ENCODE data around the gene NFYB.
"Not testable (repeated sequence)": the region's sequence is repeated elsewhere in the genome, so short reads cannot be mapped to it uniquely, and the experiment has no call there.

The NFYB gene

DNA sequence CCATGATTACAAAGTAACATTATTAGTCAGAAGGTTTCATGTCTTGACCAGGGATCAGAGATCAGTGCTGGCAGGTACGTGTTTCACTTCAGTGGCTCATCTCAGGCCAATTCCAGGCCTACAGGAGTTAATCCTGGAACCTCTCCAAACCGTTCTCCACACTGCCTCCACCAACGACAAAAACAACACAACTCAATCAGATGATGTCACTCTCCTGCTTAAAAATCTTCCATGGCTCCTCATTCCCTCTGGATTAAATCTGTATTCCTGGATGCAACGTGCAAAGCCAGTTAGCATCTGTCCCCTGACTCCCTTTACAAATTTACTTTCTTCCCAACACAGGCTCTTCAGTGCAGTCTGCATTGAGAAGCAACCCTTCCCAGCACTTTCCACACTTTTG, 43.3 kb upstream of the NFYB start:
- Mint-ChIP-seq H3K4me1 (peaks cover 9% of the 10 kb centered on the region), H3K27me3 (ENCODE audit: low read depth, poor library complexity) (peaks cover 14% of the 10 kb centered on the region), H3K36me3 (ENCODE audit: low read depth) (no peaks in the 10 kb centered on the region), H3K9me3 (peaks cover 25% of the 10 kb centered on the region), H3K27ac (no peak overlapping the region), H3K4me3 (no peak overlapping the region)
- DNase-seq, result no peak
- TF ChIP-seq, protein P1, sequence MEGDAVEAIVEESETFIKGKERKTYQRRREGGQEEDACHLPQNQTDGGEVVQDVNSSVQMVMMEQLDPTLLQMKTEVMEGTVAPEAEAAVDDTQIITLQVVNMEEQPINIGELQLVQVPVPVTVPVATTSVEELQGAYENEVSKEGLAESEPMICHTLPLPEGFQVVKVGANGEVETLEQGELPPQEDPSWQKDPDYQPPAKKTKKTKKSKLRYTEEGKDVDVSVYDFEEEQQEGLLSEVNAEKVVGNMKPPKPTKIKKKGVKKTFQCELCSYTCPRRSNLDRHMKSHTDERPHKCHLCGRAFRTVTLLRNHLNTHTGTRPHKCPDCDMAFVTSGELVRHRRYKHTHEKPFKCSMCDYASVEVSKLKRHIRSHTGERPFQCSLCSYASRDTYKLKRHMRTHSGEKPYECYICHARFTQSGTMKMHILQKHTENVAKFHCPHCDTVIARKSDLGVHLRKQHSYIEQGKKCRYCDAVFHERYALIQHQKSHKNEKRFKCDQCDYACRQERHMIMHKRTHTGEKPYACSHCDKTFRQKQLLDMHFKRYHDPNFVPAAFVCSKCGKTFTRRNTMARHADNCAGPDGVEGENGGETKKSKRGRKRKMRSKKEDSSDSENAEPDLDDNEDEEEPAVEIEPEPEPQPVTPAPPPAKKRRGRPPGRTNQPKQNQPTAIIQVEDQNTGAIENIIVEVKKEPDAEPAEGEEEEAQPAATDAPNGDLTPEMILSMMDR (IDR thresholded peaks at IDR 0.05), result no peak

DNA sequence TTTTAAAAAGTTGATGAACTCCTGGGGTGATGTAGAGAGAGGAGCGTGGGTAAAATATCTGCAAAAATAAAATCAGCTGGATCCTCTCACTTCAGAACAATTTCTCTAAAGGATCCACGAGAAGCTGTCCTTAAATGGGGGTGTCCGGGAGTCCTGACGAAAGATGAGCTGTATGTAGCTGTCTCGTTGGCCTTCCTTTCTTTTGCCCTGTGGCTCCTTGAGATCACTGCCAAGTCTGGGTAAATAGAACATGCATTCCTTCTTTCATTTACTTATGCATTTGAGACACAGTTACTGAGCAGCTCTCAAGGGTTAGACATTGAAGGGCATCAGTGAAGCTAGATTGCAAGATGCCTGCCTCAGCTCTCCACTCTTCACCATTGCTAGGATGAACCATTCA, 42.4 kb upstream of the NFYB start:
- Mint-ChIP-seq H3K27ac (no peak overlapping the region), H3K36me3 (ENCODE audit: low read depth) (no peaks in the 10 kb centered on the region), H3K4me1 (peaks cover 9% of the 10 kb centered on the region), H3K27me3 (ENCODE audit: low read depth, poor library complexity) (peaks cover 14% of the 10 kb centered on the region), H3K9me3 (peaks cover 19% of the 10 kb centered on the region), H3K4me3 (no peak overlapping the region)
- DNase-seq, result no peak
- TF ChIP-seq, protein P1 (IDR thresholded peaks at IDR 0.05), result no peak

DNA sequence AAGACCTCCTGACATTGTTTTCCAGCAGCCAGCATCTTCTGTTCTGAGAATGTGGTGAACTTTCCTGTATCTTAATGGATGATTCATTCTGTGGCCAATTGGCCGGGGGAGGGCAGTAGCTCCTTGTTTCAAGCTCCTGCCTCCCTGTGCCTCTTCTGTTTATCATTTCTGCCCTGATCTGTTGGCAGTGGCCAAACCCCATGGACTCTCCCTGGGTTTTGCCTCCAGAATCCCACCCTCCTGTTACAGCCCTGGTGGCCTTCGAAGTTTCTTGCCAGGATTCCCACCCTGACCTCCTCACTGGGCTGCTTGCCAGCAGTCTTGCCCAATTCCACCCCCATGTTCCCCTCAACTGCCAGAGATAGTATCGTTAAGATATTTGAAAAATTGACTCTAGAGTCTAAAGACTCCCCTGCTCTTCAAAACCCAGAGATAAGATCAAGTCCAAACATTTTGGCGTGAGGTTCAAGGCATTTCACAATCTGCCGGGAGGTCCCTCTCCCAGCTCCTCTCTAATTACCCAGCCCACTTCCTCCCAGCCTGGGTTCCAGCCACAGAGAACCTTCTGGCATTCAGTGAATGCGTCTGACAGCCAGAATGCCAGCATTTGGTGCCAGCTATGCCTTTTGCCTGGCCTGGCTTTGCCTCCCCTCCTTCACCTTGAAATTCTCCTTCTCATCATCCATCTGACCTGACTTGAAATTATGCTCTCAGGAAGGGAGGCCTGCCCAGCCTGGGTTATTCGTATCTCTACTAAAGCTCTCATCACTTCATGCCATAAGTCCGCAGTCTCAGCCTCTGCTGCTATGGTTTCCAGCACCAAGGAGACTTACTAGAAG, 39.9 kb upstream of the NFYB start:
- H3K9me3 Mint-ChIP-seq, result no peaks in the 10 kb centered on the region
- no peaks in the 10 kb centered on the region for H3K36me3 Mint-ChIP-seq (ENCODE audit: low read depth)
- no peak for DNase-seq
- H3K4me3 Mint-ChIP-seq, result no peak overlapping the region
- H3K27me3 Mint-ChIP-seq (ENCODE audit: low read depth, poor library complexity), result peaks cover 14% of the 10 kb centered on the region
- H3K4me1 Mint-ChIP-seq, result peaks cover 9% of the 10 kb centered on the region
- TF ChIP-seq, protein P1 (IDR thresholded peaks at IDR 0.05), result no peak
- H3K27ac Mint-ChIP-seq, result no peak overlapping the region

DNA sequence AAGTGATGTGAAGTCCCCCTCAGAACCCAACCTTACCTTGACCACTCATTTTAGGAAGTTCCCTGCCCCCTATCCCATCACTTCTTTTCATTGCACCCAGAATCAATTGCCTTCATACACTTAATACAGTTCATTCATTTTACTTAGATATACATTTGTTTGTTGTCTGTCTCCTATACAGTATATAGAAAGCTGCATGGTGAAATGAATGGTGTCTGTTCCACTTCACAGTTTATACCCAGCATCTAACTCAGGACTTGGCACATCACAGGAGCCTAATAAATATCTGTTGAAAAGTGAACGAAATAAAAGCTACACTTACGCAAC, 39.3 kb upstream of the NFYB start:
- no peak for DNase-seq
- H3K27me3 Mint-ChIP-seq (ENCODE audit: low read depth, poor library complexity), result peaks cover 14% of the 10 kb centered on the region
- H3K36me3 Mint-ChIP-seq (ENCODE audit: low read depth), result no peaks in the 10 kb centered on the region
- H3K4me1 Mint-ChIP-seq, result peaks cover 9% of the 10 kb centered on the region
- H3K9me3 Mint-ChIP-seq, result no peaks in the 10 kb centered on the region
- TF ChIP-seq, protein P1 (IDR thresholded peaks at IDR 0.05), result no peak
- H3K4me3 Mint-ChIP-seq, result no peak overlapping the region
- H3K27ac Mint-ChIP-seq, result no peak overlapping the region

DNA sequence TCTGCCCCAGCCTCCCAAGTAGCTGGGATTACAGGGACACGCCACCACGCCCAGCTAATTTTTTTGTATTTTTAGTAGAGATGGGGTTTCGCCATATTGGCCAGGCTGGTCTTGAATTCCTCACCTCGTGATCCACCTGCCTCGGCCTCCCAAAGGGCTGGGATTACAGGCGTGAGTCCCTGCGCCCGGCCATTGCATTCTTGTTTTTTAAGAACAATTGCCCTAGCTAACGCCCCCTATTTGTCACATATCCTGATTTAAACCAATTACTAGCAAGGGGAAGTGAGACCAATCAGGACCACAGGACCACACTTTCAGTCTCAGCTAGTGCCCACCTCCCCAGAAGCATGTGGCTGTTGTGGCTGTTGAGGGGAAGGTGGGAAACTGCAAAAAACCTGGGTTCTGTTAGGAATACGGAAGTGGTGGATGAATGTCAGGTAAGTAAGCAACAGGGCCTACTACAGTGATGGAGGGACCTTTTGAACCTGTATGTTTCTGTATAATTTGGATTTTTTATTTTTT, 37.8 kb upstream of the NFYB start:
- H3K4me1 Mint-ChIP-seq, result peaks cover 9% of the 10 kb centered on the region
- H3K27ac Mint-ChIP-seq, result no peak overlapping the region
- no peak overlapping the region for H3K4me3 Mint-ChIP-seq
- TF ChIP-seq, protein P1 (IDR thresholded peaks at IDR 0.05), result no peak
- no peaks in the 10 kb centered on the region for H3K9me3 Mint-ChIP-seq
- H3K36me3 Mint-ChIP-seq (ENCODE audit: low read depth), result no peaks in the 10 kb centered on the region
- H3K27me3 Mint-ChIP-seq (ENCODE audit: low read depth, poor library complexity), result peaks cover 14% of the 10 kb centered on the region
- no peak for DNase-seq

- not testable (repeated sequence) for H3K27ac Mint-ChIP-seq; H3K4me3 Mint-ChIP-seq; H3K4me1 Mint-ChIP-seq; H3K36me3 Mint-ChIP-seq (ENCODE audit: low read depth); H3K9me3 Mint-ChIP-seq; DNase-seq
- peaks cover 11% of the 10 kb centered on the region for H3K27me3 Mint-ChIP-seq (ENCODE audit: low read depth, poor library complexity)
Measured at GRCh38 chr12:104173804-104174203, 35.8 kb upstream of the NFYB start.
